ENCODE results near the gene IGF2.

The IGF2 gene

DNA sequence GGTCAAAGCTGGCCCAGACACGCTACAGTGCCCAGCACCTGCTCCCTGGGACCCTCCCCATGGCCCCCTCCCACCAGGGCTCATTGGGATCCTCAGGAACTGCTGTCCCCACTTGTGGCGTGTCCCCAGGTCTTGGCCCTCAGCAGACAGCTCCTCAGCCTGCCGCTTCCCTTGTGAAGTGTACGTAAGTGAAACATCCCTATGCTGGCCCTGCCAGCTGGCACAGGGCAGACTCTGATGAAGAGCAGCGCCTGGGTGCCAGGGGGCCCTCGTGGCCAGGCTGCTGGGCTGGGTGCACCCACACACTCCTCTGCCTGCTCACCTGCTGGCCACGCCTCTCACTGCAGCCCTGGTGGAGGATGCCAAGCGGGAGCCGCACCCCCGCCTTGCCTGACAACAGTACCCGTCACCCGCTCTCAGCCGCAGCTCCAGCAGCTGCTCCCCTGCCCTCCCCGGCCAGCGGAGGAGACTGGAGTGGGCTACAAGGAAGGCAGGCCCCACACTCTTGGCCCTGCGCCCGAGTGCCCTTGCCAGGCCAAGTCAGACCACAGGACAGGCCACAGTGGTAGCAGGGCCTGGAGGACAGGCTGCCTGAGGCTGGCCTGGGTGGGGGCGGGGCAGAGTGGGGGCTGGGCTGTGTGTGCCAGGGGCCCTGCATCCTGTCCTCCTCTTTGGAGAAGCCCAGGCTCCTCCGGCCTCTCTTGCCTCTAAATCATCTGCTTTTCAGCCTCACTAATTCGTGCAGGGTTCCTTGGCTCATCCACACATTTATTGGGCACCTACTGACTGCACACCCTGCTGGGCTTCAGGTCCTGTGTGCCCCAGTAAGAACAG lies 39.5 kb downstream of the IGF2 start:
- Histone ChIP-seq H3K4me1 (ENCODE audit: control insufficient read depth, insufficient read depth, low read length, unreplicated experiment) (peaks cover 28% of the 10 kb centered on the region), H2AFZ (ENCODE audit: low read length, unreplicated experiment) (no peak overlapping the region), H3K4me3 (ENCODE audit: low read depth, low read length) (no peak overlapping the region), H3K27ac (ENCODE audit: low read depth, low read length) (no peak overlapping the region), H3K36me3 (ENCODE audit: insufficient read depth, low read length) (no peaks in the 10 kb centered on the region), H3K27me3 (ENCODE audit: insufficient read depth, low read length) (no peaks in the 10 kb centered on the region), H3K79me2 (ENCODE audit: control insufficient read depth, insufficient read depth, low read length, unreplicated experiment) (no peaks in the 10 kb centered on the region)

DNA sequence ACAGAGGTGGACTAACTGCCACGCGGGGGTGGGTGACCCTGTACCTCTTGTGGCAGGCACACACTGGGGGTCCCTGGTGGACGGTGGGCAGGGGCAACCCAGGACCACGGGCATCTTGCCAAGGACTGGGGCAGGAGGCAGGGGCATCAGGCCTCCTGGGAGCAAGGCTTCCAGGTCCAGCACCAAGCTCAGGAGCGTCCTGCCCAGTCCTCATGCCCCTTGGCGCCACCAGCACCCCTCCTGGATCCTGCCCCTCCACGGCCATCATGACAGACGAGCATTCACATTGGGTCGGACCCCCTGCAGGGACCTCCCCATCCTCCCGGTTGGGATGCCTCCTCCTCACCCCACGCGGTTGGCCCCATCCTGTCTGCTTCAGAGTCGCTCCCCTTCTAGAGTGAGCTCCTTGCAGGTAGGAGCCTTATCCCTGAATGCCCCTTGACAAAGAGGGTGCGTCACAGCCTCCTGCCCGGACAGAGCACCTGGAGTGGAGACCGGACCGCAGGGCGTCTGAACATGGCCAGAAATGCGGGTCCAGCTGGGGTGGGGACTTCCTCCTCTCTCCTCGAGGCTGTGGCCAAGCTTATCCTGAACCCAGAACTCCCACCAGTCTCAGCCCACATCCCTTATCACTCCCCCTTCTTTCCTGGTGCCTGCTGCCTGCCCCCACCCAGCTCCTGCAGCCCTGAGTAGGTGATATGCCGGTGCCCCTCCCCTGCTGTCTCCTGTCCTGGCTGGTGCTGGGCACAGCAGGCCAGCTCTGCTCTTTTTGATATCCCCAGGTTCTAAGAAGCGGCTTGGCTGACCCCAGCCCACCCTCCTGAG lies 40.3 kb downstream of the IGF2 start:
- no peak overlapping the region for H3K27ac ChIP-seq (ENCODE audit: low read depth, low read length)
- no peaks in the 10 kb centered on the region for H3K36me3 ChIP-seq (ENCODE audit: insufficient read depth, low read length)
- H3K27me3 ChIP-seq (ENCODE audit: insufficient read depth, low read length): no peaks in the 10 kb centered on the region
- no peak overlapping the region for H3K4me3 ChIP-seq (ENCODE audit: low read depth, low read length)
- H3K4me1 ChIP-seq (ENCODE audit: control insufficient read depth, insufficient read depth, low read length, unreplicated experiment): peaks cover 33% of the 10 kb centered on the region
- no peaks in the 10 kb centered on the region for H3K79me2 ChIP-seq (ENCODE audit: control insufficient read depth, insufficient read depth, low read length, unreplicated experiment)
- H2AFZ ChIP-seq (ENCODE audit: low read length, unreplicated experiment): no peak overlapping the region

DNA sequence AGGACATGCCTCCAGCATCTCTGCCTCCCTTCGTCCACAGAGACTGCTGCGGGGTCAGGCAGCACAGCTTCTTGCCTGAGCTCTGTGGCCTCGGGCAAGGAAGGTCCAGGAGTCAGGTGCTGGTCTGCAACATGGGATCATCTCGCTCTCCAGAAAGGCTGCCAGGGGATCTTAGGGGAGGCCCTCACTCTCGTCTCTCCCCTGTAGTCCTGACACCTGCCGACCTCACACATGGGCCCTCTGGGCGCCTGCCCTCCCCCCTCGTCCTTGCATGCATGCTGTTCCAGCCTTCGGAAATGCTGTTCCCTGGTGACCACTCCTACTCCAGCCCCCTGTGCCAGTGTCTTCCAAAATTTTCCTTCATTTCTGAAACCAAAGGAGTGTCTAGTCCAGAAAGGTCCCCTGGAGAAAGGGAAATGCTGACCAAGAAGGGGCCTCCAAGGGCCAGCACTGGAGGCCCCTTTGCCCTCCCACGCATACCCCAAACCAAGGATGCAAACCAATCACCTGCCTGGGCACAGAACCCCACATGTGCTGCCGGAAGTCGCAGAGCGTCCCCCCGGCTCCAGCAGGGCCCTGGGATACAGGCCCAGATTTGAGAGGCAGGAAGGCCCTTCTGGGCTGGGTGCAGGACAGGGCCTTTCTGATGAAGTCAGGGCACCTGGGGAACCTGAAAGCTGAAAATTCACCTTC lies 41.0 kb downstream of the IGF2 start:
- H3K27ac ChIP-seq (ENCODE audit: low read depth, low read length): no peak overlapping the region
- H2AFZ ChIP-seq (ENCODE audit: low read length, unreplicated experiment): no peak overlapping the region
- no peaks in the 10 kb centered on the region for H3K79me2 ChIP-seq (ENCODE audit: control insufficient read depth, insufficient read depth, low read length, unreplicated experiment)

DNA sequence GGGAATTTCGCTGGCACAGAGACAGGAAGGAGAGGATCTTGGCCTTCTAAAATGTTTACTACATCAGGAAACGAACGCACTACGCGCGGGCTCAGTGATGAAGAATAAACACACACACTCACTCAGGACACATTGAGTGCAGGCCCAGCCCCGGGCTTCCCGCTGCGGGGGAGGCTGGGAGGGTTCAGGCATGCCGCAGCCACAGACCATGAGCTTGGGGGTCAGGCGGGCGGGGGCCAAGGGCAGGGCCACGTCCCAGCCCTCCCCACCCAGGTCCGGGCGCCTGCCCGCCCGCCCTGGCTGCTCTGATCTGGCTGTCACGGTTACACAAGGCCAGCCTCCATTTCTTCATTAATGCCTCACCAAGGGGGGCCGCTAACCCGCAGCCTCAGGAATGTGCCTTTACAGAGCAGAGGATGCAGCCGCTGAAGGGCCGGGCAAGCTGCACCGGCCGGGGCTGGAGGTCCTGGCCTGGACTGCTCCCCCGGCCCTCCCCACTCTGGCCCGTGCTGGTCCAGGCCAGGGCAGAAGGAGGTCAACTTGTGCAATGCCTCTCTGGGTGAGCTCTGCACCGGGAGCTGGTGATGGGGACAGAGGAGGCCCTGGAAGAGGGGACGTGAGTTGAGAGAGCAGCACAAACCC lies 41.7 kb downstream of the IGF2 start:
- Histone ChIP-seq H3K4me1 (ENCODE audit: control insufficient read depth, insufficient read depth, low read length, unreplicated experiment) (peaks cover 47% of the 10 kb centered on the region), H3K4me3 (ENCODE audit: low read depth, low read length) (peak overlapping the region; percentile 51), H3K27ac (ENCODE audit: low read depth, low read length) (peak overlapping the region; percentile 86), H2AFZ (ENCODE audit: low read length, unreplicated experiment) (peak overlapping the region; percentile 79), H3K27me3 (ENCODE audit: insufficient read depth, low read length) (no peaks in the 10 kb centered on the region), H3K79me2 (ENCODE audit: control insufficient read depth, insufficient read depth, low read length, unreplicated experiment) (no peaks in the 10 kb centered on the region), H3K36me3 (ENCODE audit: insufficient read depth, low read length) (no peaks in the 10 kb centered on the region)

More for the DNA sequence above, 41.0 kb downstream of the IGF2 start:
- Histone ChIP-seq H3K36me3 (ENCODE audit: insufficient read depth, low read length) (no peaks in the 10 kb centered on the region), H3K4me3 (ENCODE audit: low read depth, low read length) (no peak overlapping the region), H3K4me1 (ENCODE audit: control insufficient read depth, insufficient read depth, low read length, unreplicated experiment) (peaks cover 41% of the 10 kb centered on the region), H3K27me3 (ENCODE audit: insufficient read depth, low read length) (no peaks in the 10 kb centered on the region)

- peak overlapping the region; percentile 86 for H3K27ac ChIP-seq (ENCODE audit: low read depth, low read length)
- H3K4me3 ChIP-seq (ENCODE audit: low read depth, low read length): peak overlapping the region; percentile 51
- H3K27me3 ChIP-seq (ENCODE audit: insufficient read depth, low read length): no peaks in the 10 kb centered on the region
- H3K36me3 ChIP-seq (ENCODE audit: insufficient read depth, low read length): no peaks in the 10 kb centered on the region
- no peaks in the 10 kb centered on the region for H3K79me2 ChIP-seq (ENCODE audit: control insufficient read depth, insufficient read depth, low read length, unreplicated experiment)
- H2AFZ ChIP-seq (ENCODE audit: low read length, unreplicated experiment): peak overlapping the region; percentile 79
- peaks cover 47% of the 10 kb centered on the region for H3K4me1 ChIP-seq (ENCODE audit: control insufficient read depth, insufficient read depth, low read length, unreplicated experiment)
These were observed 42.3 kb downstream of the IGF2 start for GRCh38 chr11:2096919-2097301.

- peak overlapping the region; percentile 79 for H2AFZ ChIP-seq (ENCODE audit: low read length, unreplicated experiment)
- no peaks in the 10 kb centered on the region for H3K36me3 ChIP-seq (ENCODE audit: insufficient read depth, low read length)
- peak overlapping the region; percentile 51 for H3K4me3 ChIP-seq (ENCODE audit: low read depth, low read length)
- H3K27ac ChIP-seq (ENCODE audit: low read depth, low read length): peak overlapping the region; percentile 86
- H3K79me2 ChIP-seq (ENCODE audit: control insufficient read depth, insufficient read depth, low read length, unreplicated experiment): no peaks in the 10 kb centered on the region
- no peaks in the 10 kb centered on the region for H3K27me3 ChIP-seq (ENCODE audit: insufficient read depth, low read length)
- H3K4me1 ChIP-seq (ENCODE audit: control insufficient read depth, insufficient read depth, low read length, unreplicated experiment): peaks cover 47% of the 10 kb centered on the region
These were observed 42.9 kb downstream of the IGF2 start for GRCh38 chr11:2096011-2096918.

DNA sequence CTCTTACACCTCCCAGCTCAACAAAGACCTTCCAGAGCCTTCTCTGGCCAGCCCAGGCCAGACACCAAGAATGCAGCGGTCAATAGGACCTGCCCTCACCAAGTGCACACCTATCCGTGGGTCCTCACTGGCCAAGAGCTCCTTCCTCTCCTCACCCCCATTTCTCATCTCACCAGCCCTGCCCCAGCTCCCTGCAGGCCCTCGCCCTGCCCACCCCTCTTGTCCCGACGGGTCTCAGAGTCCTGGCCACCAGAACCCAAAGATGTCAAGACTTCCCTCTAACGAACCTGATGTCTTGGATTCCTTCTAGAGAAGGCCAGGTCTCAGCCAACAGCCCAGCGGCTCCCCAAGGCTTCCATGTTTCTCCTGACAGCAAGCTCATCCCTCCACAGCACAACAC lies 43.6 kb downstream of the IGF2 start:
- H3K27me3 ChIP-seq (ENCODE audit: insufficient read depth, low read length): no peaks in the 10 kb centered on the region
- peak overlapping the region; percentile 10 for H3K27ac ChIP-seq (ENCODE audit: low read depth, low read length)
- H3K4me1 ChIP-seq (ENCODE audit: control insufficient read depth, insufficient read depth, low read length, unreplicated experiment): peaks cover 47% of the 10 kb centered on the region

DNA sequence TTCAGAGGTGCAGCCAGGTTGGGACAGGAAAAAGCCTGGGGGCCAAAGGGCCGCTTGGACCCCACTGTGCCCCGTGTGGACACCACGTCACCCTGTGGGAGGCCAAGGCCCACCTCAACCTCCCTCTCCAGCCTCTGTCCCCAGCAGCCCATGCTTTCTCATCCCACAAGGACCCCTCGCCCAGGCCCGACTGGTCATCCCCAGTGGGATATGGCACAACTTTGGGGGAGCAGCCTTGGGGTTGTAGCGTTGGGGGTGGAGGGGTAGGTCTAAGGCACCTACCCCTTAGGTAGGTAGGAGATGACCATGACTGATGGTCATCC lies 44.0 kb downstream of the IGF2 start:
- H3K27me3 ChIP-seq (ENCODE audit: insufficient read depth, low read length): no peaks in the 10 kb centered on the region
- peaks cover 47% of the 10 kb centered on the region for H3K4me1 ChIP-seq (ENCODE audit: control insufficient read depth, insufficient read depth, low read length, unreplicated experiment)
- no peaks in the 10 kb centered on the region for H3K36me3 ChIP-seq (ENCODE audit: insufficient read depth, low read length)
- no peaks in the 10 kb centered on the region for H3K79me2 ChIP-seq (ENCODE audit: control insufficient read depth, insufficient read depth, low read length, unreplicated experiment)
- H2AFZ ChIP-seq (ENCODE audit: low read length, unreplicated experiment): no peak overlapping the region
- H3K4me3 ChIP-seq (ENCODE audit: low read depth, low read length): no peak overlapping the region
- no peak overlapping the region for H3K27ac ChIP-seq (ENCODE audit: low read depth, low read length)

More for the DNA sequence above, 43.6 kb downstream of the IGF2 start:
- H3K4me3 ChIP-seq (ENCODE audit: low read depth, low read length): no peak overlapping the region
- no peaks in the 10 kb centered on the region for H3K36me3 ChIP-seq (ENCODE audit: insufficient read depth, low read length)
- H3K79me2 ChIP-seq (ENCODE audit: control insufficient read depth, insufficient read depth, low read length, unreplicated experiment): no peaks in the 10 kb centered on the region
- H2AFZ ChIP-seq (ENCODE audit: low read length, unreplicated experiment): no peak overlapping the region

DNA sequence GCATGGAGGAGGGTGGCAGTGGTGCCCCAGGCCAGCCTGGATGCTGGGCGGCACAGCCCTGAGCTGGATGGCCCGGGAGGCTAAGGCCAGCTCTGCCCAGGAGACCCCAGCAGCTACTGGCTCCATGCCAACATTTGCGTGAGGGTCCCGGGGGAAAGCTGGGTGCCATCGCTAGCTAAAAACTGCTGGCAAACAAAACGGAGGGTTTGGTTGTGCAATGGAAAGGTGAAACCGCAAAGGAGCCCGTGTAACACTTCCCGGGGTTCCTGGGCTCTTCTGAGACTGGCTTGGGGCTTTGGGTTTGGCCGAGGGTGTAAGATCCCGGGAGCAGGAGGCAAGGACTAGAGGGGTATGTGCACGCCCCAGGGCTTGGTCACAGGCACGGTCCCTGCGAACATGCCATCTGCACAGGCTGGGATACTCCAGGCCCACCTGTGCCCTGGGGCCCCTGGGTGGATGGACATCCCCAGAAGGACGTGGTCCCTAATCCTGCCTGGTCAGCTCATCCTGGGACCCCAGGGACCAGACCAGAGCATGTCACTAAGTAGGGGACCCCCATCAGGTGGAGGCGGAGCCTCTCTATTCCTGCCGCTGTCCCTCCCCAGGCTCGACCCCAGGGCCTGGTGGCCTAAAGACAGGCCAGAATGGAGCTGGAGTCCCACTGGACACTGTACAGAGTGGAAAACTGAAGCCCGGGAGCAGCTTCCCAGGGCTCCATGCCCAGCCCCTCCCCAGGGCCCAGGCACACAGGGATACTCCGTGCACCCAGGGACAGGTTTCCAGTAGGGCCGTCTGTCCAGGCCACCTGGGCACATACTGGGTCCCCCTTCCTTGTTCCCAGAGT lies 44.6 kb downstream of the IGF2 start:
- Histone ChIP-seq H3K27me3 (ENCODE audit: insufficient read depth, low read length) (no peaks in the 10 kb centered on the region), H3K4me3 (ENCODE audit: low read depth, low read length) (no peak overlapping the region), H3K27ac (ENCODE audit: low read depth, low read length) (no peak overlapping the region), H2AFZ (ENCODE audit: low read length, unreplicated experiment) (no peak overlapping the region), H3K36me3 (ENCODE audit: insufficient read depth, low read length) (no peaks in the 10 kb centered on the region), H3K79me2 (ENCODE audit: control insufficient read depth, insufficient read depth, low read length, unreplicated experiment) (no peaks in the 10 kb centered on the region), H3K4me1 (ENCODE audit: control insufficient read depth, insufficient read depth, low read length, unreplicated experiment) (peaks cover 47% of the 10 kb centered on the region)
